SU-DHL-6 (cell line): Measurements from ENCODE around the gene EFCAB12.

Experiments used
- H2AFZ ChIP-seq: fragments of 200-600 bp; sonication (generic); 2 replicates; pipeline ENCODE4 v1.6.1; 2014; ENCODE audit warnings: low read depth, mild to moderate bottlenecking, moderate library complexity, mixed read lengths, antibody characterized with exemption, low read length; ENCODE audit not compliant: severe bottlenecking
- H3F3A ChIP-seq: fragments of 200-600 bp; shearing (Covaris generic); 2 replicates; pipeline ENCODE4 v1.6.0; 2016; ENCODE audit warnings: antibody characterized with exemption, mild to moderate bottlenecking; ENCODE audit not compliant: insufficient read depth
- H3K27ac ChIP-seq: fragments of 200-600 bp; sonication (generic); 2 replicates; pipeline ENCODE4 v1.5.1; 2016; ENCODE audit warnings: low read depth, mild to moderate bottlenecking, low read length, moderate library complexity, mixed read lengths
- H3K27me3 ChIP-seq: fragments of 200-600 bp; sonication (generic), shearing (Covaris generic); 2 replicates; pipeline ENCODE4 v1.6.0; 2014; ENCODE audit warnings: mild to moderate bottlenecking, low read length
- H3K36me3 ChIP-seq: fragments of 200-600 bp; sonication (generic); 2 replicates; pipeline ENCODE4 v1.6.1; 2014; ENCODE audit warnings: mild to moderate bottlenecking, low read length, mixed read lengths
- H3K4me2 ChIP-seq: fragments of 300-600, 200-600 bp; shearing (Covaris generic), sonication (generic); 2 replicates; pipeline ENCODE4 v1.6.0; 2014; ENCODE audit warnings: low read length, low read depth, mild to moderate bottlenecking; ENCODE audit not compliant: poor library complexity, severe bottlenecking
- H3K4me3 ChIP-seq: fragments of 200-600 bp; sonication (generic); 2 replicates; pipeline ENCODE4 v1.5.1; 2014; ENCODE audit warnings: antibody characterized with exemption, low read length, mild to moderate bottlenecking, mixed read lengths; ENCODE audit not compliant: insufficient read depth, poor library complexity, severe bottlenecking
- H3K79me2 ChIP-seq: fragments of 200-600 bp; sonication (generic); 2 replicates; pipeline ENCODE4 v1.6.1; 2014; ENCODE audit warnings: mild to moderate bottlenecking, low read length, moderate library complexity; ENCODE audit not compliant: insufficient read depth
- H3K9ac ChIP-seq: fragments of 200-600 bp; sonication (generic); 2 replicates; pipeline ENCODE4 v1.7.0; 2014; ENCODE audit warnings: mild to moderate bottlenecking, low read length
- H3K9me2 ChIP-seq: fragments of 200-600 bp; sonication (generic); replicated peaks from 2 replicates; pipeline ENCODE4 v1.6.1; 2014; ENCODE audit warnings: low read length; ENCODE audit not compliant: insufficient read depth
- H3K9me3 ChIP-seq: fragments of 200-600 bp; sonication (generic); 2 replicates; pipeline ENCODE4 v1.6.1; 2014; ENCODE audit warnings: low read length, mixed read lengths; ENCODE audit not compliant: insufficient read depth
- H4K20me1 ChIP-seq: fragments of 200-600 bp; sonication (generic); 2 replicates; pipeline ENCODE4 v1.6.1; 2014; ENCODE audit warnings: low read depth, mild to moderate bottlenecking, antibody characterized with exemption, low read length, moderate library complexity, mixed read lengths
- CTCF ChIP-seq: fragments of 200-600 bp; sonication (generic); IDR thresholded peaks from one replicate; pipeline ENCODE4 v1.5.1; 2017; ENCODE audit warnings: antibody characterized with exemption, mild to moderate bottlenecking, low read length, moderate library complexity; ENCODE audit not compliant: insufficient read depth, poor library complexity, severe bottlenecking
- EZH2phosphoT487 ChIP-seq: fragments of 200-600 bp; sonication (generic), shearing (Covaris generic); conservative IDR thresholded peaks from 2 replicates; pipeline ENCODE4 v1.6.1; 2018; ENCODE audit warnings: mild to moderate bottlenecking, antibody characterized with exemption, low read length, moderate library complexity, mixed read lengths

Gene EFCAB12

GRCh38 chr3:129369711-129370110 is 58.7 kb downstream of the EFCAB12 start:
- Histone ChIP-seq H4K20me1 (no peaks in the 10 kb centered on the region), H3K79me2 (no peaks in the 10 kb centered on the region), H3K4me2 (no peak overlapping the region), H3K27ac (no peak overlapping the region), H3K36me3 (no peaks in the 10 kb centered on the region), H3K27me3 (no peaks in the 10 kb centered on the region), H3K9me2 (no peaks in the 10 kb centered on the region), H3K4me3 (no peak overlapping the region), H3F3A (no peaks in the 10 kb centered on the region), H3K9me3 (no peaks in the 10 kb centered on the region), H2AFZ (no peak overlapping the region), H3K9ac (no peak overlapping the region)
- TF ChIP-seq EZH2phosphoT487 (no peak), CTCF (no peak)

- no peak overlapping the region for H3K27ac ChIP-seq
- no peaks in the 10 kb centered on the region for H3K9me3 ChIP-seq
- no peaks in the 10 kb centered on the region for H3K79me2 ChIP-seq
- no peaks in the 10 kb centered on the region for H3F3A ChIP-seq
- TF ChIP-seq EZH2phosphoT487 (no peak), CTCF (no peak)
- no peak overlapping the region for H3K4me3 ChIP-seq
- no peaks in the 10 kb centered on the region for H3K9me2 ChIP-seq
- H3K27me3 ChIP-seq, result no peaks in the 10 kb centered on the region
- no peaks in the 10 kb centered on the region for H4K20me1 ChIP-seq
- no peak overlapping the region for H3K4me2 ChIP-seq
- no peak overlapping the region for H2AFZ ChIP-seq
- no peak overlapping the region for H3K9ac ChIP-seq
- no peaks in the 10 kb centered on the region for H3K36me3 ChIP-seq
Observed at GRCh38 chr3:129367821-129368220, 60.6 kb downstream of the EFCAB12 start.

- Histone ChIP-seq H2AFZ (no peak overlapping the region), H3K9me3 (no peaks in the 10 kb centered on the region), H3K27ac (no peak overlapping the region), H3K27me3 (no peaks in the 10 kb centered on the region), H4K20me1 (no peaks in the 10 kb centered on the region), H3K4me2 (no peak overlapping the region), H3K4me3 (no peak overlapping the region), H3K9me2 (no peaks in the 10 kb centered on the region), H3K9ac (no peak overlapping the region), H3K36me3 (no peaks in the 10 kb centered on the region), H3K79me2 (no peaks in the 10 kb centered on the region), H3F3A (no peaks in the 10 kb centered on the region)
- no peak for TF ChIP-seq CTCF
- no peak for TF ChIP-seq EZH2phosphoT487
Observed at GRCh38 chr3:129366312-129366831, 62.1 kb downstream of the EFCAB12 start.
